Measurements from ENCODE around the gene SSBP3.
A peak's percentile ranks its signal among the peaks of the same experiment; 100 is the strongest.
"Not testable (repeated sequence)": the region's sequence is repeated elsewhere in the genome, so short reads cannot be mapped to it uniquely, and the experiment has no call there.

Gene SSBP3

GRCh38 chr1:54221113-54221834, 184.9 kb downstream of the SSBP3 start:
- DNase-seq (ENCODE audit: low spot score): no peak

GRCh38 chr1:54220004-54220811, 186.0 kb downstream of the SSBP3 start:
- no peak for DNase-seq (ENCODE audit: low spot score)

GRCh38 chr1:54219688-54220003, 186.5 kb downstream of the SSBP3 start:
- no peak for DNase-seq (ENCODE audit: low spot score)

GRCh38 chr1:54218883-54219687, 187.1 kb downstream of the SSBP3 start:
- DNase-seq (ENCODE audit: low spot score): no peak

- DNase-seq (ENCODE audit: low spot score): no peak
Measured at GRCh38 chr1:54215523-54215922, 190.7 kb downstream of the SSBP3 start.

GRCh38 chr1:54212872-54213271, 193.3 kb downstream of the SSBP3 start:
- no peak for DNase-seq (ENCODE audit: low spot score)

GRCh38 chr1:54207896-54208295, 198.3 kb downstream of the SSBP3 start:
- DNase-seq (ENCODE audit: low spot score): not testable (repeated sequence)

- no peak for DNase-seq (ENCODE audit: low spot score)
Measured at GRCh38 chr1:54207287-54207686, 198.9 kb downstream of the SSBP3 start.

GRCh38 chr1:54204199-54204598, 202.0 kb downstream of the SSBP3 start:
- no peak for DNase-seq (ENCODE audit: low spot score)

- no peak for DNase-seq (ENCODE audit: low spot score)
Measured at GRCh38 chr1:54200519-54200997, 205.6 kb downstream of the SSBP3 start.

- DNase-seq (ENCODE audit: low spot score): peak; percentile 95
Measured at GRCh38 chr1:54199765-54200518, 206.3 kb downstream of the SSBP3 start, which contains the start of the genes CYB5RL and MRPL37. Gene CYB5RL (minus strand): TSS chr1:54200030. CDS start chr1:54195616, 4,414 bp downstream. Gene MRPL37 (plus strand): TSS chr1:54200167. CDS start chr1:54200244, 77 bp downstream.

GRCh38 chr1:54199151-54199764, 206.9 kb downstream of the SSBP3 start:
- DNase-seq (ENCODE audit: low spot score): no peak

GRCh38 chr1:54193453-54193852, 212.7 kb downstream of the SSBP3 start:
- DNase-seq (ENCODE audit: low spot score): no peak

- no peak for DNase-seq (ENCODE audit: low spot score)
Measured at GRCh38 chr1:54191525-54191924, 214.7 kb downstream of the SSBP3 start.

GRCh38 chr1:54190526-54190925, 215.7 kb downstream of the SSBP3 start:
- DNase-seq (ENCODE audit: low spot score): no peak

GRCh38 chr1:54188291-54188690, 217.9 kb downstream of the SSBP3 start:
- no peak for DNase-seq (ENCODE audit: low spot score)

- DNase-seq (ENCODE audit: low spot score): no peak
Measured at GRCh38 chr1:54186056-54186455, 220.1 kb downstream of the SSBP3 start.

GRCh38 chr1:54180701-54181360, 225.4 kb downstream of the SSBP3 start:
- no peak for DNase-seq (ENCODE audit: low spot score)

- no peak for DNase-seq (ENCODE audit: low spot score)
Measured at GRCh38 chr1:54178296-54179070, 227.7 kb downstream of the SSBP3 start.

GRCh38 chr1:54177726-54178125, 228.5 kb downstream of the SSBP3 start:
- DNase-seq (ENCODE audit: low spot score): no peak
